Hematopoietic multipotent progenitor cell treated with erythropoietin and hydrocortisone succinate and interleukin-3 and kit ligand, for 15 days (in vitro differentiated cells): ENCODE measurements around the gene SEPTIN11.

Source experiments
- DNase-seq: peaks from one replicate; pipeline ENCODE4 v3.0.0-alpha.2; 2015; ENCODE audit warnings: low spot score

The SEPTIN11 gene

DNA sequence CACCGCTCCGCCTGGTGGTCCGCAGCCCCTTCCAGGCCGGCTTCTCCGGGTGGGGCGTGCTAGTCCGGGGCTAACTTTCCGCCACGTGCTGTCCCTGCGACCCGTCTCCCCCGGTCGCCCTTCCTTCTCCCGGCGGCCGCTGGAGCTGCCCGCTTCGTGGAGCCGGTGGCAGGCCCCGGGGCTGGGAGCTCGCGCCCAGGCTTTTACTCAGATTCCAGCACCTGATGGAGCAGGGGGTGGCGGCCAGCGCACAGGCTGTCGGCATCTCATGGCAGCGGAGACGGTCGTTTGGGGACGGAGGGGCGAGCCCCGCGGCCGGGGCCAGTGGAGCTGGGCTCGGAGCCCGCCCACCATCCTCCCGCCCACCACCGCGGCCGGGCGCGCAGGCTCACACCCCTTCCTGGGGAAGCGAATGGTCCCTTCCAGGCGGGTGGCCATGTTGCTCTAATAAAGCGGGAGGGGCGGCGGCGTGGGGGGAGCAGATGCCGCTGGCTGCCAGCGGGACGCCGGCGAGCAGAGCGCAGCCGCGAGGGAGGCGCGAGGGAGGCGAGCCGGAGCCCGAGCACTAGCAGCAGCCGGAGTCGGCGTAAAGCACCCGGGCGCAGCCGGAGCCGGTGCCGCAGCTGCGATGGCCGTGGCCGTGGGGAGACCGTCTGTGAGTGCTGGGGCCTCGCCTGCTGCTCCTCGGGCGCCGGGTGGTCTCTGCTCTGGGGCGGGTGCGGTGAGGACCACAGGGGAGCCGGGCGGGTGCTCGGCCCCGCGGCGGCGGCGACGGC is at the start of gene SEPTIN11:
TSS of gene SEPTIN11 (plus strand) at position 477 of the 776 bp plus-strand sequence. CDS start at position 629, 152 bp downstream.
- DNase-seq: peak; percentile 72

DNA sequence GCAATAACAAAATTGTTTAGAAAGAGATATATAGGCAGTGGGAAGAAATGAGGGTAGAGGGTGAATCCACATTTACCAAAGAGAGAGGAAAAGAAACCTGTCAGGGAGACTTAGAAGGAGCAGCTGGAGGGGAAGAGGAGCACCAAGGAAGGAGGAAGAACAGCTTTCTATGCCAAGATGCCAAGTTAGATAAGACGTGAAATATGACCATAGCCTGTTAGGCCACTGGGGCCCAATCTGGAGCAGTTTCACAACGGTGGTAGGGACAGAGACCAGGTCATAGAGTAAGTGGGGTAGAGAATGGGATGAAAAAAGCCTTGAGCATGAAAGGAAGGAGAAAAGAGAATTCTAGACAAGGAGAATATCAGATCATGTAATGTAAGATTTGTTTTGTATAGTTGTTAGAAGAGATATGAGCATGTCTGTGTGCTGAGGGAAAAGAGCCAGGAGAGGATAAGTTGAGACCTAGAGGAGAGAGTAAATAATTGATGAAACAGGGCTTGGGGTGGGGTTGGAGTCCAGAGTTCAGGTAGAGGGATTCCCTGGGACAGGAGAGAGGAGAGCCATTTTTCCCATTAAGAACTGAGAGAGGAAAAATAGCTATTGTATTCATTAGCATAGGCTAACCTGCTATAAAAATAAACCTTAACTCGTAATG is 47.2 kb upstream of the SEPTIN11 start:
- no peak for DNase-seq

GRCh38 chr4:76904646-76905190 is 44.8 kb upstream of the SEPTIN11 start:
- DNase-seq: no peak

DNA sequence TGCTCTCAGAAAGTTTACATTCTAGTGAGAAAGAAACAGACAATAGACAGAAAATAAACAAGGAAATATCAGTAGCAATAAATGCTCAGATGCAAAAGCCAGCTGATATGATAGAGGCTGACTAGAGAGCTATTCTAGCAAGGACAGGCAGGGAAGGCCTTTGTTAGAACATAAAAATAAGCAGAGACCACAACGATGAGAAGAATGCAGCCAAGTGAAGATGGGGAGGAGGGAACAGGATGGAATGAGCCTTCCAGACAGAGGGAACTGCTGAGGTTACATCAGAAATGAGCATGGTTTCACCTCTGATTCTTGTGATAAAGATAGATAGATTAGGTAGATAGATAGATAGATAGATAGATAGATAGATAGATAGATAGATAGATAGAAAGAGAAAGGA is 44.0 kb upstream of the SEPTIN11 start:
- DNase-seq: no peak

DNA sequence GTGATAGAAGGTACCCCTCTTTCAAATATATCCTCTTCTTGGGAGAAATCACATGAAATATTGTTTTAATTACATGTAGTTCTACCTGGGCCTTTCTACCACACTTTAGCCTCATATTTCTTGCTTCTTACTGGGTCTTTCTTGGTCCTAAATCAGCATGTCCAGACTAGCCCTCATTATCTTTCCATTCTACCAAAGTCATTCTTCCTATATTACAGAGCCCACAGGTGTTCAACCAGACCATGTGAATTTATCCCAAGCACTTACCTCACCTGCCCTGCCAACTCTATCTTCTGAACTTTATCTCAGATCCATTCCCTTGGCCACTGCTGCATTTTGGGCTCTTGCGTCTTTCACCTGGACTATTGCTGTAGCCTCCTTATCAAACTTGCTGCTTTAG is 39.8 kb upstream of the SEPTIN11 start:
- no peak for DNase-seq

DNA sequence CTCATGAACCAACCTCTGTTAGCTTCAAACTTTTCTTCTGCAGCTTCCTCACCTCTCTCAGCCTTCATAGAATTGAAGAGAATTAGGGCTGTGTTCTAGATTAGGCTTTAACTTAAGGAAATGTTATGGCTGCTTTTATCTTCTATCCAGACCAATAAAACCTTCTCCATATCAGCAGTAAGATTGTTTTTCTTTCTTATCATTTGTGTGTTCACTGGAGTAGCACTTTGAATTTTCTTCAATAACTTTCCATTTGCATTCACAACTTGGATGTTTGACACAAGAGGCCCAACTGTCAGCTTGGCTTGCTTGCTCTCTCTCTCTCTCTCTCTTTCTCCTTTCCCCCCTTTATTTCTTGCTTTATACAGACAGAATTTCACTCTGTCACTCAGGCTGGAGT is 28.8 kb upstream of the SEPTIN11 start:
- DNase-seq: no peak

GRCh38 chr4:76923619-76924357 is 25.8 kb upstream of the SEPTIN11 start:
- DNase-seq: no peak

DNA sequence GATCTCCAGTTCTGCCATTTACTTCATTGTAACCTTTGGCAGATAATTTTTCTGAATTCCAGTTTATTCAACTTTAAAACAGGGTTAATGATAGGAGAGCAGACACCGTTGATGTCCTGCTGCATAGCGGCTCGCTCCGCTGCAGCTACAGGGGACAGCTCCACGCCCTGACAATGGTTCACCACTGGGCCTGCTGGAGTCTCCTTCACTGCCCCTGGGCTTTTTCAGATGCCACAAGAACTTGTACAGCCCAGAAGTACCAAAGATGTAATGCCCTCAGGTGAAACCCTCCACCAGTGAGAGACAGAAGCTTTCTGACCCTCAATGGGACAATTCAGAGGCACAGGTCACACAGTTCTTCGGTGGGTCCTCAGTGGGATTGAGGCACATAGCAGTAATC is 22.7 kb upstream of the SEPTIN11 start:
- no peak for DNase-seq

DNA sequence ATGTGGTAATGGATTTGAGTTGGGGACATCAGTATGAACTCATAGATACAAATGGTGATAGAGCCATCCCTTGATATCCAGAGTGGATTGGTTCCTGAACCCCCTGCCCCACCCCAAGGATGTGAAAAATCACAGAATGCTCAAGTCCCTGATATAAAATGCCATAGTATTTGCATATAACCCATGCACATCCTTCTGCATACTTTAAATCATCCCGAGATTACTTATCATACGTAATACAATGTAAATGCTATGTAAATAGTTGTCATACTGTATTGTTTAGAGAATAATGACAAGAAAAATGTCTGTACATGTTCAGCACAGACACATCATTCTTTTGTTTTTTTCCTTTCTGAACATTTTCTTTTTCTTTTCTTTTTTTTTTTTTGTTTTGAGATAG is 18.9 kb upstream of the SEPTIN11 start:
- no peak for DNase-seq

- DNase-seq: no peak
These were observed 18.5 kb upstream of the SEPTIN11 start for GRCh38 chr4:76931087-76931486.

DNA sequence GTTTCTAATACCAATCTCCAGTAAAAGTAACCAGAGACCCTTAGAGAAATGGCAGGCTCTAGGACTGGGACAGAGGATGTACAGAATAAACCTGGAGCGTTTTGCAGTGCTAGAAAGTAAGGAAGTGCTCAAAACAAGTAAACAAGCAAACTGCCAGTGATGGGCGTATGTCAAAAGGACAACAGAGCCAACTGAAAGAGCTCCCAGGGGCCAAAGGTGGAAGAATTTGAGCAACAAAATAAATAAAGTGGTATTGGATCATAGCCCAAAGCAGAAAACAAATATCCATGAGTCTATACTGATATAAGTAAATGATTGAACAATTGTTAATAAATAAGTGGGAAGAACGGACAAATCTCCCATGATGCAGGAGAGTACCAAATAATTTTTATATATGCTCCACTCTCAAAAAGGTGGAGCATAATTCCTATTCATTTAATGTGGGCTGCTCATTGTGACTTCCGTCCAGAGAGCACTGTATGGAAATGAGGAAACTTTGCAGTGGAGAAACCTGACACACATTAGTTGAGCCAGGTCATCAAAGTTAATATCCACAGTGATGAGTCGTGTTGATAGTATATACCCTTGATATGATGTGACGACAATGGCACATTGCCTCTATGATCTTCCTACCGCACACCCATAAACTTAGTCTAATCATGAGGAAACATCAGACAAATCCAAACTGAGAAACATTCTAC is 17.8 kb upstream of the SEPTIN11 start:
- DNase-seq: no peak

GRCh38 chr4:76939184-76939583 is 10.4 kb upstream of the SEPTIN11 start:
- no peak for DNase-seq

- no peak for DNase-seq
These were observed 6.4 kb upstream of the SEPTIN11 start for GRCh38 chr4:76943129-76943620.

- DNase-seq: no peak
These were observed 5.8 kb upstream of the SEPTIN11 start for GRCh38 chr4:76943790-76944189.

DNA sequence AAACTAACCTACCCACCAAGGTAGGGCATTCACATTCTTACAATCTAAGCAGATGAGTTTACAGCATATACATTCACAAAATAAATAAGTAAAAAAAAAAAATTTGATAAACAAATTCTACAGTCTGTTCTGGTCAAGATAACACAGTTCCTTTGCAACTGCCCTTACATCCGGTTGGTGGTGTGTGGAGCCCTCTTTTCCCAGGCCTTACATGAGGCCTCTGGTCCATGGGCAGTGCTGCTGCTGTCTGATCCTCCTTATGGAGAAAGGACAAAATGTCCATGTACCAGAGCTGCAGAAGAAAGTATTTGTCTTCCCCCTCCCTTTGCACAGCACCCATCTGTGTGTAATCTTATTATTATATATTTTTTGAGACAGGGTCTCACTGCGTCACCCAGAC is 2.2 kb upstream of the SEPTIN11 start:
- DNase-seq: peak; percentile 11

DNA sequence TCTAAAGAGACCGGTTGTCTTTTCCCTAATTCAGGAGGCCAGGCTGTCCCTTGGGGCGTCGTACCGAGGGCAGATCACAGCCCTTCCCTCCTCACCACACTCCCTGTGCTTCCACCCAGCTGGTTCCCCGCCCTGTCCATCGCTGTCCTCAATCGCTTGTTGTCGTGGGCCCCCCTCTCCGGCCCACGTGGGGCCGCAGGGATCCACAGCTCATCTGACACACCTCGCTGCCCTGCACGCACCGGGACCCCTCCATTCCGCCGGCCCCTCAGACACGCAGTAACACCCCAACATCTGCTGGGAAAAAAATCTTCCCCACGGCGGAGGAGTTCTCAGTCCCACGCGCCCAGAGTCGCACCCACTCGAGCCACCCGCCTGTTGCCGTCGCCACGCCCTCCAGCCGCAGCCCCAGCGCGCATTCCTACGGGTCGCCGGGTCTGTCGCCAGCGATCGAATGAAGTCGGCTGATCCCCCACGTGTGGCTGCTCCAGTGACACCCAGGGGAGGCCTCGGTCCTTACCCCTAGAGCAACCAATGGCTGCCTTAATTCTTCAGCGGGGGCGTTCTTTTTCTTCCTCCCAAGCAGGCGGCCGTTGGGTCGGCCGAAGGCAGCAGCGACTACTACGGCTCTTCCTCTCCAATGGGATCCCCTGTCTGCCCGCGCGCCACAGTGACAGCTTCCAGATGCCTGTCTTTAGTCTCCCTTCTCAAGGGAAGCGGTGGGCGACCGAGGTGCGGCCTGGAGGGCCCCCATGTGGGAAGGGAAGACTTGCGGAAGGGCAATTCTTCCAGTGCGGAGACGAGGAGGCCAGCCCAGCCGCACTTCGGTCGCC is 893 bp upstream of the SEPTIN11 start:
- DNase-seq: peak; percentile 47

DNA sequence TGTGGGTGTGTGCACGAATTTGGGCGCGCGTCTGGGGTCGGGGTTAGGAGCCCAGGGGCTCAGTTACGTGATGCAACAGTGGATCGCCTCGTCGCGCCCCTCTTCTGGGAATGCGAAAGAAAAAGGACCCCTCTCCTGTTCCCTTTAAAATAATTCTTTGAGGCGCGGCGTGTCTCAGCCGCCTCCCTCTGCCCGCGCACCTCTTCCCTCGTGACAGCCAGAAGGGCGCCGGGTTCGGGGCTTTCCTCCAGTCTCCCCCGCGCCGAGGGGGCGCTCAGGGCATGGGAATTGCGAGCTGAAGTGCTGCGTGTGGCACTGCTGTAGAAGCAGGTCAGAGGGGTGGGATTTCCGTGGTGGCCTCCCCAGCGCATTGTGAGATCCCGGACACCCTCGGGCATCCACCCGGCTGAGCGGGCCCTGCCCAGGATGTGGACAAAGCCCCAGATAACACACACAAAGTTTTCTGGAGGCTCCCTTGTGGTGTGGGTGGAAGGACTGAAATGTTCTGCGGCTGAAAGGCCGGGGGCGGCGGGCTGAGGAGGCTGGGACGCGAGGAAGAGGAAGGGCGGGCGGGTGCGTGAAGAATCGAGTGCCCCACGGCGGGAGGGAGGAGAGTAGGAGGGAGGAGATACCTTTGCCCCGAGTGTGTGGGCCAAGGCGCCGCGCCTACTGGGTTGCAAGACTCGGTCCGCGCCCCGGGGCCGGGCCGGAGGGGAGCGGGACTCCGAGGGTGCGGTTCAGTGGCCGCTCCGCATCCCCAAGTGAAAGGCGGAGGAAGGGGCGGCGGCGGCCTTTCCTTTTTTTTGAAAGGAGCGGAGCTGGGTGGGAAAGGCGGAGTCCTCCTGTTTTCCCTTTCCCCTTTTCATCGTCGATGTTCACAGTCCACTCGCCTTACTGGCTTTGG is 752 bp downstream of the SEPTIN11 start:
- peak; percentile 38 for DNase-seq

DNA sequence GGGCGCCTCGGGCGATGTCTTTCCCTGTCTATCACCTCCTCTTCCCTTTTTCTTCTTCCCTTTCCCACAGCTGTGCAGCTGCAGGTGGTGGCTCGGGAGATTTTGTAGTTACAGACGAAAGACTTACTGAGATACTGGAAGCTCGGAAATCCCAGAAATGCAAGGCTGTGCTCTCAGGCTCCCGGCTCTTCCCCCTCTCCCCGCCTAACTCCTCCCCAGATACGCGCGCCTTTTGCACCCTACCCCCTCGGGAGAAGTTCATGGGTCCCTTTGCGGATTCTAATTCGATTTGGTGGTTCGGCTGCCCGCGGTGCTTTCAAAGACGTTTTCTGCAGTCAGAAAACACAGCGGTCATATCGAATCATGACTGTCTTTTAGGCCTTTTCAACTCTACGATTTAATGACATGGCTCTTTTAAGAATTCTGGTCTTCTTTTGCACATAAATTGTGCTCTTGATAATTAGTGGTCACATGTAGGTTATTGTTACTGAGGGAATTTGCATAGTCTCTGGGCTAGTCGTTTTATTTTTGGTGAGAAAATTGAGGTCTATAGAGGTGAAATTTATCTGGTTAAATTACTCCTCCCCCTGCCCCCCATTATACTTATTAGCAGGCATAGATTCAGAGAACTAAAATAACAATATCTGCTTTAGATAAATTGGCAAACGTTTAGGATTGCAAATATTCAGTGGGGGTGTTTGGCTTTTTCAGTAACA is 1.6 kb downstream of the SEPTIN11 start:
- DNase-seq: no peak

DNA sequence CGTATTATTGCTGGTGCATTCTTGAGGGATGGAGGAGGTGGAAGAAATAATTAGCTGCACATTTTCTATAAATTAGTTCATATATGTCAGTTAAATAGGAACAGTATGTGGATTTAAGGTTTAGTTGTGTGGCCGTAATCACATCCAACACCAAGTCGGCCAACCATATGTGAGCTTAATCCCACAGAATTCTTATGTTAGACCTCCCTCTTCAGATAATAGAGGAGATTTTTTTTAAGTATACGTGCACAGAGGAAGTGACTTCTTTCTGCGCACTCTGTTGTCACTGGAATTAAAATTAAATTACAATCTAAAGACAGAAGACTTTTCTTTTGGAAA is 2.1 kb downstream of the SEPTIN11 start:
- DNase-seq: no peak
